ENCODE measurements around the gene WASF3.

GRCh38 chr13:26658448-26659385 lies 101.2 kb downstream of the WASF3 start:
- TF ChIP-seq CTCF (IDR thresholded peaks at IDR 0.05) (no peak), POLR2A (IDR thresholded peaks at IDR 0.05) (no peak)
